CD4-positive, alpha-beta T cell treated with Interferon alpha-2 for 1 hour (primary cell): ENCODE measurements around the gene SOD1.
"Not testable (repeated sequence)": the region's sequence is repeated elsewhere in the genome, so short reads cannot be mapped to it uniquely, and the experiment has no call there.

Source experiments
- DNase-seq, 2 donors: peaks; one replicate each; pipeline ENCODE4 v3.0.0-alpha.2; 2020 to 2022

The SOD1 gene

GRCh38 chr21:31656199-31657095, 3.0 kb upstream of the SOD1 start:
- DNase-seq, result no peak

- DNase-seq, result no peak
Observed at GRCh38 chr21:31658053-31658452, 1.4 kb upstream of the SOD1 start.

- DNase-seq, result no peak
Observed at GRCh38 chr21:31659286-31659535, 282 bp upstream of the SOD1 start.

GRCh38 chr21:31660259-31660565, 719 bp downstream of the SOD1 start:
- DNase-seq, result no peak

GRCh38 chr21:31660591-31660990, 1.1 kb downstream of the SOD1 start:
- DNase-seq, result peak in 1 of 2 donors; percentile 17

GRCh38 chr21:31663584-31664249, 4.2 kb downstream of the SOD1 start:
- DNase-seq, result no peak

GRCh38 chr21:31665397-31665796, 5.9 kb downstream of the SOD1 start:
- DNase-seq, result peak in 1 of 2 donors; percentile 50

- DNase-seq, result not testable (repeated sequence)
Observed at GRCh38 chr21:31665869-31666268, 6.4 kb downstream of the SOD1 start.

GRCh38 chr21:31666445-31667010, 7.0 kb downstream of the SOD1 start:
- DNase-seq, result no peak

- no peak for DNase-seq
Observed at GRCh38 chr21:31667132-31667531, 7.6 kb downstream of the SOD1 start.

GRCh38 chr21:31667639-31668038, 8.1 kb downstream of the SOD1 start:
- DNase-seq, result no peak

GRCh38 chr21:31668651-31669491, 9.4 kb downstream of the SOD1 start:
- no peak for DNase-seq

GRCh38 chr21:31670070-31670469, 10.6 kb downstream of the SOD1 start:
- no peak for DNase-seq

GRCh38 chr21:31671146-31671716, 11.7 kb downstream of the SOD1 start:
- no peak for DNase-seq

- DNase-seq, result no peak
Observed at GRCh38 chr21:31671931-31672330, 12.4 kb downstream of the SOD1 start.

- no peak for DNase-seq
Observed at GRCh38 chr21:31673321-31673912, 13.9 kb downstream of the SOD1 start.

GRCh38 chr21:31675318-31675717, 15.8 kb downstream of the SOD1 start:
- DNase-seq, result no peak

- DNase-seq, result no peak
Observed at GRCh38 chr21:31675960-31676359, 16.5 kb downstream of the SOD1 start.

- no peak for DNase-seq
Observed at GRCh38 chr21:31677047-31677446, 17.6 kb downstream of the SOD1 start.

GRCh38 chr21:31678478-31678877, 19.0 kb downstream of the SOD1 start:
- no peak for DNase-seq

GRCh38 chr21:31682620-31683019, 23.1 kb downstream of the SOD1 start:
- DNase-seq, result no peak

GRCh38 chr21:31683029-31683428, 23.5 kb downstream of the SOD1 start:
- DNase-seq, result no peak

GRCh38 chr21:31684918-31685317, 25.4 kb downstream of the SOD1 start:
- no peak for DNase-seq
